Neural cell (in vitro differentiated cells): Measurements from ENCODE around the gene ADGRG7. TPM values are rescaled to one million over a fixed set of nuclear protein-coding genes. Genes with fewer than 3 reads are reported as not detected.
A peak's percentile ranks its signal among the peaks of the same experiment; 100 is the strongest.

Experiments used
- H2AFZ ChIP-seq: fragments of 200-600, 300-800 bp; sonication (generic), shearing (Covaris generic); 2 replicates; pipeline ENCODE4 v1.6.0; 2014; ENCODE audit warnings: low read depth, mild to moderate bottlenecking, antibody characterized with exemption, low read length, moderate library complexity
- H3F3A ChIP-seq: fragments of 200-600 bp; shearing (Covaris generic); 2 replicates; pipeline ENCODE4 v1.6.1; 2016; ENCODE audit warnings: mild to moderate bottlenecking, moderate library complexity, mixed read lengths, antibody characterized with exemption, low read length; ENCODE audit not compliant: insufficient read depth, poor library complexity, severe bottlenecking
- H3K27ac ChIP-seq: fragments of 200-600, 300-800 bp; sonication (generic), shearing (Covaris generic); 2 replicates; pipeline ENCODE4 v1.5.1; 2014; ENCODE audit warnings: mild to moderate bottlenecking, low read length, moderate library complexity
- H3K27me3 ChIP-seq: fragments of 300-800, 200-600 bp; sonication (generic), shearing (Covaris generic); 2 replicates; pipeline ENCODE4 v1.6.0; 2014; ENCODE audit warnings: mild to moderate bottlenecking, low read depth, low read length, moderate library complexity; ENCODE audit not compliant: insufficient read depth
- H3K36me3 ChIP-seq: fragments of 300-800, 200-600 bp; sonication (generic), shearing (Covaris generic); 2 replicates; pipeline ENCODE4 v1.5.1; 2014; ENCODE audit warnings: mild to moderate bottlenecking, antibody characterized with exemption, low read length, moderate library complexity; ENCODE audit not compliant: insufficient read depth
- H3K4me2 ChIP-seq: fragments of 300-800, 200-600 bp; sonication (generic), shearing (Covaris generic); 2 replicates; pipeline ENCODE4 v1.6.0; 2014; ENCODE audit warnings: mild to moderate bottlenecking, low read length
- H3K4me3 ChIP-seq: fragments of 300-800, 200-600 bp; sonication (generic), shearing (Covaris generic); 2 replicates; pipeline ENCODE4 v1.5.1; 2014; ENCODE audit warnings: mild to moderate bottlenecking, low read length, moderate library complexity
- H3K79me2 ChIP-seq: fragments of 200-600 bp; shearing (Covaris generic); replicated peaks from 2 replicates; pipeline ENCODE4 v1.6.0; 2014; ENCODE audit warnings: mild to moderate bottlenecking, low read length, moderate library complexity; ENCODE audit not compliant: insufficient read depth
- H3K9ac ChIP-seq: fragments of 300-800, 200-600 bp; sonication (generic), shearing (Covaris generic); 2 replicates; pipeline ENCODE4 v1.6.1; 2016; ENCODE audit warnings: mild to moderate bottlenecking, low read length, mixed read lengths
- H3K9me2 ChIP-seq: fragments of 200-600 bp; shearing (Covaris generic); 2 replicates; pipeline ENCODE4 v1.6.1; 2016; ENCODE audit warnings: mild to moderate bottlenecking, low read length, mixed read lengths; ENCODE audit not compliant: insufficient read depth
- H3K9me3 ChIP-seq: fragments of 200-600, 300-800 bp; sonication (generic), shearing (Covaris generic); 2 replicates; pipeline ENCODE4 v1.6.1; 2016; ENCODE audit warnings: mild to moderate bottlenecking, mixed run types, low read length, moderate library complexity, mixed read lengths
- H4K20me1 ChIP-seq: fragments of 200-600 bp; shearing (Covaris generic); 2 replicates; pipeline ENCODE4 v1.6.1; 2016; ENCODE audit warnings: mild to moderate bottlenecking, mixed run types; ENCODE audit not compliant: insufficient read depth
- EP300 ChIP-seq: fragments of 450-650 bp; conservative IDR thresholded peaks from 2 replicates; pipeline ENCODE4 v1.6.1; 2014; ENCODE audit warnings: antibody characterized with exemption, mild to moderate bottlenecking, moderate library complexity; ENCODE audit not compliant: poor library complexity, severe bottlenecking
- EZH2 ChIP-seq: fragments of 200-600, 300-800 bp; shearing (Covaris generic), sonication (generic); IDR thresholded peaks from 2 replicates; pipeline ENCODE4 v1.6.1; 2014; ENCODE audit warnings: antibody characterized with exemption, low read length, borderline replicate concordance, mild to moderate bottlenecking; ENCODE audit not compliant: insufficient read depth, poor library complexity, severe bottlenecking
- MXI1 ChIP-seq: fragments of 450-650 bp; conservative IDR thresholded peaks from 2 replicates; pipeline ENCODE4 v1.6.1; 2014; ENCODE audit warnings: antibody characterized with exemption, mild to moderate bottlenecking; ENCODE audit not compliant: poor library complexity, severe bottlenecking
- POLR2AphosphoS5 ChIP-seq: IDR thresholded peaks from 2 replicates; pipeline ENCODE4 v1.6.1; 2012
- RAD21 ChIP-seq: fragments of 450-650 bp; conservative IDR thresholded peaks from 2 replicates; pipeline ENCODE4 v1.6.1; 2014; ENCODE audit warnings: antibody characterized with exemption, mild to moderate bottlenecking, moderate library complexity
- SMC3 ChIP-seq: fragments of 450-650 bp; conservative IDR thresholded peaks from 2 replicates; pipeline ENCODE4 v1.6.1; 2014; ENCODE audit warnings: antibody characterized with exemption, mild to moderate bottlenecking, moderate library complexity; ENCODE audit not compliant: poor library complexity
- TAF1 ChIP-seq: IDR thresholded peaks from 2 replicates; pipeline ENCODE4 v1.6.1; 2012; ENCODE audit warnings: low read depth
- polyA plus RNA-seq: library from polyadenylated mRNA; depleted of rRNA; stranded (reverse); fragments of >200 nt; gene quantifications from 2 replicates; pipeline ENCODE4 v1.2.3, GENCODE V29; 2014
- TF ChIP-seq, protein P1 (sequence below): IDR thresholded peaks from 2 replicates; pipeline ENCODE4 v1.6.1; 2012; ENCODE audit warnings: borderline replicate concordance
- TF ChIP-seq, protein P2 (sequence below): fragments of 450-650 bp; IDR thresholded peaks from 2 replicates; pipeline ENCODE4 v1.5.1; 2014; ENCODE audit warnings: antibody characterized with exemption, mild to moderate bottlenecking, moderate library complexity; ENCODE audit not compliant: poor library complexity, severe bottlenecking

ADGRG7 gene
- polyA plus RNA-seq, 1 donor from 2014 or later: not detected

DNA sequence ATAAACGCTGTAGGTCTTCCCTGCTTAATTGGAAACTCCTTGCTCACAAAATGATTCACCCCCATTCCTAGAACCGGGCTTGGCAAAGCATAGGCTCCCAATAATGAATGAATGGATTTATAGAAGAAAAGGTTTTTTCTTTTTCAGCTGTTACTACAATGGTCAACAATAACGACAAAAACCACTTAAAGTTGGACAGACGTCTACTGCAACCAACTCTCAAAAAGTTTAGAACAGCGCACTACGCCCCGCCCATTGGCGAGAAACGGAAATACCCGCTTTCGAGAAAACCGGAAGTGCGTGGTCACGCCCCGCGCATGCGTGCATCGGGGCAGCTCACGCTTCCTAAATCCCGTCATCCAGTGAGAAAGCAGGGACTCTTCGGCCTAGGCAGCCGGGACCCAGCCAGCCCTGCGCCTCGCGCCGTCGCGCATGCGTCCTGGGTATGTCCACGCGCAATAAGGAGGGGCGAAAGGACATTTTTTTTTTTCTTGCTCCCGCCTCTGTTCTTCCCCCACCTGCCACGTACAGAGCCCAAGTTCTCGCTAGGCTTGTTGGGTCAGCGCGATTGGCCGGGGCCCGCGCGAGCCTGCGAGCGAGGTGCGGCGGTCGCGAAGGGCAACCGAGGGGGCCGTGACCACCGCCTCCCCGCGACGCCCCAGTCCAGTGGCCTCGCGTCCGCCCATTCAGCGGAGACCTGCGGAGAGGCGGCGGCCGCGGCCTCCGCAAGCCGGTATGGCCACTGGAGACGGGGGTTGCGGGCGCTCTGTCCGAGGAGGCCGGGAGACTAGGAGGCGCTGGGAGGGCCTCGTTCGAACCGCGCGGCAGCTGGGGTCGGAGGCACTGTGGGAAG is 99.8 kb downstream of the ADGRG7 start, which contains the start of gene TFG:
TFG (plus strand) TSS at position 506 of the 853 bp plus-strand sequence. CDS start 4,192 bp downstream, outside the sequence.
- H3K27me3 ChIP-seq: no peaks in the 10 kb centered on the region
- no peaks in the 10 kb centered on the region for H3K36me3 ChIP-seq
- TF ChIP-seq, protein P1, sequence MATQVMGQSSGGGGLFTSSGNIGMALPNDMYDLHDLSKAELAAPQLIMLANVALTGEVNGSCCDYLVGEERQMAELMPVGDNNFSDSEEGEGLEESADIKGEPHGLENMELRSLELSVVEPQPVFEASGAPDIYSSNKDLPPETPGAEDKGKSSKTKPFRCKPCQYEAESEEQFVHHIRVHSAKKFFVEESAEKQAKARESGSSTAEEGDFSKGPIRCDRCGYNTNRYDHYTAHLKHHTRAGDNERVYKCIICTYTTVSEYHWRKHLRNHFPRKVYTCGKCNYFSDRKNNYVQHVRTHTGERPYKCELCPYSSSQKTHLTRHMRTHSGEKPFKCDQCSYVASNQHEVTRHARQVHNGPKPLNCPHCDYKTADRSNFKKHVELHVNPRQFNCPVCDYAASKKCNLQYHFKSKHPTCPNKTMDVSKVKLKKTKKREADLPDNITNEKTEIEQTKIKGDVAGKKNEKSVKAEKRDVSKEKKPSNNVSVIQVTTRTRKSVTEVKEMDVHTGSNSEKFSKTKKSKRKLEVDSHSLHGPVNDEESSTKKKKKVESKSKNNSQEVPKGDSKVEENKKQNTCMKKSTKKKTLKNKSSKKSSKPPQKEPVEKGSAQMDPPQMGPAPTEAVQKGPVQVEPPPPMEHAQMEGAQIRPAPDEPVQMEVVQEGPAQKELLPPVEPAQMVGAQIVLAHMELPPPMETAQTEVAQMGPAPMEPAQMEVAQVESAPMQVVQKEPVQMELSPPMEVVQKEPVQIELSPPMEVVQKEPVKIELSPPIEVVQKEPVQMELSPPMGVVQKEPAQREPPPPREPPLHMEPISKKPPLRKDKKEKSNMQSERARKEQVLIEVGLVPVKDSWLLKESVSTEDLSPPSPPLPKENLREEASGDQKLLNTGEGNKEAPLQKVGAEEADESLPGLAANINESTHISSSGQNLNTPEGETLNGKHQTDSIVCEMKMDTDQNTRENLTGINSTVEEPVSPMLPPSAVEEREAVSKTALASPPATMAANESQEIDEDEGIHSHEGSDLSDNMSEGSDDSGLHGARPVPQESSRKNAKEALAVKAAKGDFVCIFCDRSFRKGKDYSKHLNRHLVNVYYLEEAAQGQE: peak; percentile 67
- TF ChIP-seq EP300: peak; percentile 19
- TF ChIP-seq TAF1: no peak
- no peak for TF ChIP-seq EZH2
- TF ChIP-seq POLR2AphosphoS5: peak; percentile 77
- H3K4me3 ChIP-seq: peak within 1 kb of the TSS; percentile 81
- H3K79me2 ChIP-seq: peaks cover 40% of the 10 kb centered on the region
- peak within 1 kb of the TSS; percentile 34 for H2AFZ ChIP-seq
- H3K27ac ChIP-seq: peak within 1 kb of the TSS; percentile 80
- no peaks in the 10 kb centered on the region for H3K9me2 ChIP-seq
- peaks cover 5% of the 10 kb centered on the region for H3F3A ChIP-seq
- H3K9me3 ChIP-seq: no peaks in the 10 kb centered on the region
- H3K9ac ChIP-seq: peak within 1 kb of the TSS; percentile 90
- H3K4me2 ChIP-seq: peak within 1 kb of the TSS; percentile 87
- no peaks in the 10 kb centered on the region for H4K20me1 ChIP-seq

DNA sequence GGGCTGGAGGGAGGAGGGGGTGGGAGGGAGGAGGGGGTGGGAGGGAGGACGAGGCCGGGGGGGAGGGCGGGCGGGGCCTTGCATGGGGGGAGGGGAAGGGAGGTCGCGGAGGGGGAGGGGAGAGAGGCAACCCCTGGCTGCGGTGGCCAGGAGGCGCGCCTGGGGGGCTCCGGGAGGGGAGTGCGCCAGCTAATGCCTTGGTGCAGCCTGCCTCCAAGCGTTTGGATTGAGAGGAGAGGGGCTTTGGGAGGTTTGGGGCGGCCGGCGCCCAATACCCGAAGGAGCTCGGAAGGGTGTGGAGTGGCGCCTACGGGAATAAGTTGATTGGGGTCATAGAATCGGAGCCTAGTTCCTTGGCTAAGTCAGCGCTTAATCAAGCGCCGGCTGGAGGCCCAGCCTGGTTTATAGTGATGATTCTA is 100.5 kb downstream of the ADGRG7 start:
- Histone ChIP-seq H2AFZ (no peak overlapping the region), H3K27me3 (no peaks in the 10 kb centered on the region), H3K79me2 (peaks cover 46% of the 10 kb centered on the region), H3K9ac (peak overlapping the region; percentile 90), H3K27ac (peak overlapping the region; percentile 80), H4K20me1 (no peaks in the 10 kb centered on the region), H3K9me3 (no peaks in the 10 kb centered on the region), H3K36me3 (no peaks in the 10 kb centered on the region), H3K4me3 (peak overlapping the region; percentile 81), H3K9me2 (no peaks in the 10 kb centered on the region), H3K4me2 (peak overlapping the region; percentile 87), H3F3A (peaks cover 5% of the 10 kb centered on the region)
- TF ChIP-seq EZH2 (no peak), RAD21 (peak; percentile 34)

DNA sequence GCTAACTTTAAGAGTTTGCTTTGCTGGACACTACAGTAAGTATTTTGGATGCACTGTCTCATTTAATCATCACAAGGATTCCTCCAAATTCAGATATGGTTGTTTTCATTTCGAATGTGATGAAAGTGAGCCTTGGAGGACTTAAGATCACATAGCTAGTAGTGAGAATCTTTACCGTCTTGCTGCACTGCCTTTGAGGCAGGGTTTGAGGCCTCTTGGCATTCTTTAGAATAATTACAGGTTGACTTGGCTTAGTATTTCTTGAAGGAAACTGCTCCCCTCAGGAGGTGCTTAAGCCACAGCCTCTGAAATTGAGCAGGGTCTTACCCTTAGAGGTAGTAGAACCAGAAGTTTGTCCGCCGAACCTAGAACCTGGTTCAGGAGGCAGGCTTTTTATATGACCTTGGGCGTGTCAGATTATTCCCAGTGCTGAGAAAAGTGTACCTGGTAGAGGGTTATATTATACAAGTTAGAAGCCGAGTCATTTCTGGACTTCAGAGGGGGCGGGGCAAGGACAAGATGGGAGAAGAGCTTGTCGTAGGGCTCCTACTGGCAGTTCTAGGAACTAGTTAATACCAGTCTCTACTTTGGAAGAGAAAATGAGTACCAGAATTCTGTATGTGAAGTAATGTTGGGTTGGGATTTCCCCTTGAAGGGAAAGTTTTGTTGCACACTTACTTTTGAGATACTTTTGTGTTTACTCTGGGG is 101.0 kb downstream of the ADGRG7 start:
- peak overlapping the region; percentile 87 for H3K4me2 ChIP-seq
- no peaks in the 10 kb centered on the region for H3K27me3 ChIP-seq
- peaks cover 52% of the 10 kb centered on the region for H3K79me2 ChIP-seq
- no peaks in the 10 kb centered on the region for H4K20me1 ChIP-seq
- no peaks in the 10 kb centered on the region for H3K9me2 ChIP-seq
- peaks cover 5% of the 10 kb centered on the region for H3F3A ChIP-seq
- peak overlapping the region; percentile 59 for H3K27ac ChIP-seq
- no peak overlapping the region for H2AFZ ChIP-seq
- no peaks in the 10 kb centered on the region for H3K36me3 ChIP-seq
- H3K9ac ChIP-seq: peak overlapping the region; percentile 90
- H3K9me3 ChIP-seq: no peaks in the 10 kb centered on the region
- TF ChIP-seq POLR2AphosphoS5 (no peak), TAF1 (no peak), RAD21 (no peak), SMC3 (no peak), EZH2 (no peak), EP300 (no peak), MXI1 (no peak)
- TF ChIP-seq, protein P1: no peak
- TF ChIP-seq, protein P2, sequence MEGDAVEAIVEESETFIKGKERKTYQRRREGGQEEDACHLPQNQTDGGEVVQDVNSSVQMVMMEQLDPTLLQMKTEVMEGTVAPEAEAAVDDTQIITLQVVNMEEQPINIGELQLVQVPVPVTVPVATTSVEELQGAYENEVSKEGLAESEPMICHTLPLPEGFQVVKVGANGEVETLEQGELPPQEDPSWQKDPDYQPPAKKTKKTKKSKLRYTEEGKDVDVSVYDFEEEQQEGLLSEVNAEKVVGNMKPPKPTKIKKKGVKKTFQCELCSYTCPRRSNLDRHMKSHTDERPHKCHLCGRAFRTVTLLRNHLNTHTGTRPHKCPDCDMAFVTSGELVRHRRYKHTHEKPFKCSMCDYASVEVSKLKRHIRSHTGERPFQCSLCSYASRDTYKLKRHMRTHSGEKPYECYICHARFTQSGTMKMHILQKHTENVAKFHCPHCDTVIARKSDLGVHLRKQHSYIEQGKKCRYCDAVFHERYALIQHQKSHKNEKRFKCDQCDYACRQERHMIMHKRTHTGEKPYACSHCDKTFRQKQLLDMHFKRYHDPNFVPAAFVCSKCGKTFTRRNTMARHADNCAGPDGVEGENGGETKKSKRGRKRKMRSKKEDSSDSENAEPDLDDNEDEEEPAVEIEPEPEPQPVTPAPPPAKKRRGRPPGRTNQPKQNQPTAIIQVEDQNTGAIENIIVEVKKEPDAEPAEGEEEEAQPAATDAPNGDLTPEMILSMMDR: no peak
- H3K4me3 ChIP-seq: peak overlapping the region; percentile 81
